Left ventricle myocardium superior (tissue), 1 donor: ENCODE results near the gene MEX3D. TPM values are rescaled to one million over a fixed set of nuclear protein-coding genes. Genes with fewer than 3 reads are reported as not detected.
"Not testable (repeated sequence)": the region's sequence is repeated elsewhere in the genome, so short reads cannot be mapped to it uniquely, and the experiment has no call there.

Source experiments
- ATAC-seq: fragments of 200-7000 bp; cut with Tn5 transposase; one replicate; pipeline ENCODE4 v1.9.1; 2020; ENCODE audit warnings: mild to moderate bottlenecking, moderate library complexity
- DNase-seq: peaks from one replicate; pipeline ENCODE4 v3.0.0-alpha.2; 2020
- intact Hi-C: fragments of 100-400 bp; cut with micrococcal nuclease; formaldehyde crosslinking; loops from one replicate; pipeline ENCODE4 v1.11.0; 2022
- total RNA-seq: library from RNA; stranded (reverse); fragmentation: NEBNext Ultra II Directional; extraction: Animal tissue kit (Norgen Biotek cat#: 25700); gene quantifications from one replicate; pipeline ENCODE4 v1.2.1, GENCODE V29; 2021
- donor health status: DM: no; HTN: yes; CAD: no; lungs with severe emphysema.

MEX3D gene
- total RNA-seq, 1 donor from 2014 or later = 8.0 TPM

- intact Hi-C loops = no loop called here
Observed at GRCh38 chr19:1554968-1555367, 13.2 kb downstream of the MEX3D start.

GRCh38 chr19:1553415-1553814 lies 14.7 kb downstream of the MEX3D start:
- intact Hi-C loops = no loop called here
- no peak for ATAC-seq
- DNase-seq = no peak

More at GRCh38 chr19:1554968-1555367, 13.2 kb downstream of the MEX3D start:
- DNase-seq (no peak), ATAC-seq (no peak)

- intact Hi-C loops = no loop called here
- DNase-seq (no peak), ATAC-seq (no peak)
Observed at GRCh38 chr19:1551068-1552040, 16.8 kb downstream of the MEX3D start.

- intact Hi-C loops = no loop called here
- ATAC-seq (no peak), DNase-seq (no peak)
Observed at GRCh38 chr19:1549332-1549945, 18.7 kb downstream of the MEX3D start.

- intact Hi-C loops = no loop called here
- ATAC-seq = peak; percentile 72
Observed at GRCh38 chr19:1540365-1540925, 27.7 kb downstream of the MEX3D start.

GRCh38 chr19:1539749-1540148 lies 28.4 kb downstream of the MEX3D start:
- intact Hi-C loops, ATAC-seq, DNase-seq: not testable (repeated sequence)

More at GRCh38 chr19:1540365-1540925, 27.7 kb downstream of the MEX3D start:
- peak; percentile 48 for DNase-seq

- no peak for DNase-seq
- no peak for ATAC-seq
- intact Hi-C loops = no loop called here
Observed at GRCh38 chr19:1538978-1539377, 29.1 kb downstream of the MEX3D start.

- DNase-seq, ATAC-seq, intact Hi-C loops: not testable (repeated sequence)
Observed at GRCh38 chr19:1535699-1536098, 32.4 kb downstream of the MEX3D start.

GRCh38 chr19:1534972-1535371 lies 33.2 kb downstream of the MEX3D start:
- ATAC-seq (no peak), DNase-seq (no peak)
- intact Hi-C loops = no loop called here

- intact Hi-C loops = no loop called here
- ATAC-seq (no peak), DNase-seq (no peak)
Observed at GRCh38 chr19:1533510-1534150, 34.5 kb downstream of the MEX3D start.

- intact Hi-C loops = no loop called here
- DNase-seq (no peak), ATAC-seq (no peak)
Observed at GRCh38 chr19:1532003-1532402, 36.1 kb downstream of the MEX3D start.

- ATAC-seq (no peak), DNase-seq (no peak)
Observed at GRCh38 chr19:1531587-1531986, 36.5 kb downstream of the MEX3D start.

GRCh38 chr19:1530856-1531255 lies 37.3 kb downstream of the MEX3D start:
- DNase-seq, ATAC-seq, intact Hi-C loops: not testable (repeated sequence)

More at GRCh38 chr19:1531587-1531986, 36.5 kb downstream of the MEX3D start:
- intact Hi-C loops = no loop called here

GRCh38 chr19:1529430-1529816 lies 38.7 kb downstream of the MEX3D start:
- DNase-seq (no peak), ATAC-seq (no peak)
- intact Hi-C loops = no loop called here

GRCh38 chr19:1528596-1529429 lies 39.3 kb downstream of the MEX3D start:
- intact Hi-C loops = no loop called here
- ATAC-seq = no peak
- DNase-seq = no peak

GRCh38 chr19:1527650-1528309 lies 40.3 kb downstream of the MEX3D start:
- DNase-seq = no peak
- no peak for ATAC-seq
- intact Hi-C loops = no loop called here

- no peak for ATAC-seq
- no peak for DNase-seq
- intact Hi-C loops = no loop called here
Observed at GRCh38 chr19:1526979-1527649, 41.0 kb downstream of the MEX3D start.
